KMS-11 (cell line): ENCODE measurements around the gene ELP5.

ENCODE experiments used
- H2AFZ ChIP-seq: fragments of 200-600 bp; sonication (generic); 2 replicates; pipeline ENCODE4 v1.6.1; 2016; ENCODE audit warnings: antibody characterized with exemption, mixed run types, low read depth
- H3K27ac ChIP-seq: fragments of 200-600 bp; sonication (generic); 2 replicates; pipeline ENCODE4 v1.6.1; 2016; ENCODE audit warnings: mild to moderate bottlenecking, mixed run types
- H3K27me3 ChIP-seq: fragments of 200-600 bp; sonication (generic); 2 replicates; pipeline ENCODE4 v1.6.1; 2017; ENCODE audit warnings: mild to moderate bottlenecking, low read depth, mixed run types, moderate library complexity; ENCODE audit not compliant: insufficient read depth
- H3K36me3 ChIP-seq: fragments of 200-600 bp; sonication (generic); 2 replicates; pipeline ENCODE4 v1.6.1; 2017; ENCODE audit warnings: mild to moderate bottlenecking, mixed run types; ENCODE audit not compliant: insufficient read depth
- H3K4me1 ChIP-seq: fragments of 200-600 bp; sonication (generic); 2 replicates; pipeline ENCODE4 v1.6.1; 2016; ENCODE audit warnings: mild to moderate bottlenecking, low read depth, mixed run types; ENCODE audit not compliant: poor library complexity, severe bottlenecking
- H3K4me2 ChIP-seq: fragments of 200-600 bp; sonication (generic); 2 replicates; pipeline ENCODE4 v1.7.0; 2016; ENCODE audit warnings: mild to moderate bottlenecking, mixed run types
- H3K4me3 ChIP-seq: fragments of 200-600 bp; sonication (generic); IDR thresholded peaks from 2 replicates; pipeline ENCODE4 v1.6.1; 2017; ENCODE audit warnings: low read depth, low read length, mixed read lengths; ENCODE audit not compliant: insufficient read depth
- H3K79me2 ChIP-seq: fragments of 200-600 bp; sonication (generic); 2 replicates; pipeline ENCODE4 v1.6.1; 2016; ENCODE audit warnings: low read depth, mixed run types; ENCODE audit not compliant: insufficient read depth
- H3K9ac ChIP-seq: fragments of 200-600 bp; sonication (generic); 2 replicates; pipeline ENCODE4 v1.6.1; 2016; ENCODE audit warnings: mild to moderate bottlenecking, mixed run types
- H4K20me1 ChIP-seq: fragments of 200-600 bp; sonication (generic); 2 replicates; pipeline ENCODE4 v1.6.1; 2016; ENCODE audit warnings: mild to moderate bottlenecking, mixed run types; ENCODE audit not compliant: insufficient read depth
- TF ChIP-seq, protein P1 (sequence below): fragments of 200-600 bp; sonication (generic); conservative IDR thresholded peaks from 2 replicates; pipeline ENCODE4 v1.6.1; 2017; ENCODE audit warnings: low read depth, mild to moderate bottlenecking, antibody characterized with exemption, low read length, moderate library complexity, mixed read lengths

Gene ELP5

DNA sequence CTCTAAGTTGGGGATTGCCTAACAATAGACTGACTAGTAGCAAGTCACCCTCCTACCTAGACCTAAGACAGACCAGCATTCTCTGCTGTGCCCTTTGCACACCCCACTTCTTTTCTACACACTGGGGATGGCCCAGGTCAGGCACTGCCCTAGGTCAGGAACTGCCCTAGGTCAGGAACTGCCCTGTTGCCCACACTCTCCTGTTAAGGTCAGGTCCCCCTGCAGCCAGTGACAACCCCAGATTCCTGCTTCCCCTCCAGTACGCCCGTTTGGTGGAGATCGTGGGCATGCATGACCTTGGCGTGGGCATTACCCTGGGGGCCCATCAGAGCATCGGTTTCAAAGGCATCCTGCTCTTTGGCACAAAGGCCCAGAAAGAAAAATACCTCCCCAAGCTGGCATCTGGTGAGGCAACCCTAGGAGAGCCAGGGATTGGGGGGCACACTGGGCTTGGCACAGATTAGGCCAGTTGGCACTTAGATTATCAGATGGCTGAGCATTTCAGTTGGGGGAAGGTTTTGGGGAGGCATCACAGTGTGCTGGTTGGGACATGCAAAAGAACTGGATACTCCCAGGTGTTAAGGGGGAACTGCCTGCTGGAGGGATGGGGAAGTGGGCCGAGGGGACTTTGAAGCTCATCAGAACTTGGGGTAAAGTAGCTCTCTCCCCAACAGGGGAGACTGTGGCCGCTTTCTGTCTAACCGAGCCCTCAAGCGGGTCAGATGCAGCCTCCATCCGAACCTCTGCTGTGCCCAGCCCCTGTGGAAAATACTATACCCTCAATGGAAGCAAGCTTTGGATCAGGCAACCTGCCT, 30.5 kb upstream of the ELP5 start:
- Histone ChIP-seq H3K36me3 (no peaks in the 10 kb centered on the region), H3K4me2 (no peak overlapping the region), H3K27ac (no peak overlapping the region), H3K4me1 (no peaks in the 10 kb centered on the region), H2AFZ (no peak overlapping the region), H3K27me3 (no peaks in the 10 kb centered on the region), H3K4me3 (no peak overlapping the region), H3K9ac (no peak overlapping the region), H3K79me2 (no peaks in the 10 kb centered on the region), H4K20me1 (no peaks in the 10 kb centered on the region)
- TF ChIP-seq, protein P1, sequence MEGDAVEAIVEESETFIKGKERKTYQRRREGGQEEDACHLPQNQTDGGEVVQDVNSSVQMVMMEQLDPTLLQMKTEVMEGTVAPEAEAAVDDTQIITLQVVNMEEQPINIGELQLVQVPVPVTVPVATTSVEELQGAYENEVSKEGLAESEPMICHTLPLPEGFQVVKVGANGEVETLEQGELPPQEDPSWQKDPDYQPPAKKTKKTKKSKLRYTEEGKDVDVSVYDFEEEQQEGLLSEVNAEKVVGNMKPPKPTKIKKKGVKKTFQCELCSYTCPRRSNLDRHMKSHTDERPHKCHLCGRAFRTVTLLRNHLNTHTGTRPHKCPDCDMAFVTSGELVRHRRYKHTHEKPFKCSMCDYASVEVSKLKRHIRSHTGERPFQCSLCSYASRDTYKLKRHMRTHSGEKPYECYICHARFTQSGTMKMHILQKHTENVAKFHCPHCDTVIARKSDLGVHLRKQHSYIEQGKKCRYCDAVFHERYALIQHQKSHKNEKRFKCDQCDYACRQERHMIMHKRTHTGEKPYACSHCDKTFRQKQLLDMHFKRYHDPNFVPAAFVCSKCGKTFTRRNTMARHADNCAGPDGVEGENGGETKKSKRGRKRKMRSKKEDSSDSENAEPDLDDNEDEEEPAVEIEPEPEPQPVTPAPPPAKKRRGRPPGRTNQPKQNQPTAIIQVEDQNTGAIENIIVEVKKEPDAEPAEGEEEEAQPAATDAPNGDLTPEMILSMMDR, result no peak

DNA sequence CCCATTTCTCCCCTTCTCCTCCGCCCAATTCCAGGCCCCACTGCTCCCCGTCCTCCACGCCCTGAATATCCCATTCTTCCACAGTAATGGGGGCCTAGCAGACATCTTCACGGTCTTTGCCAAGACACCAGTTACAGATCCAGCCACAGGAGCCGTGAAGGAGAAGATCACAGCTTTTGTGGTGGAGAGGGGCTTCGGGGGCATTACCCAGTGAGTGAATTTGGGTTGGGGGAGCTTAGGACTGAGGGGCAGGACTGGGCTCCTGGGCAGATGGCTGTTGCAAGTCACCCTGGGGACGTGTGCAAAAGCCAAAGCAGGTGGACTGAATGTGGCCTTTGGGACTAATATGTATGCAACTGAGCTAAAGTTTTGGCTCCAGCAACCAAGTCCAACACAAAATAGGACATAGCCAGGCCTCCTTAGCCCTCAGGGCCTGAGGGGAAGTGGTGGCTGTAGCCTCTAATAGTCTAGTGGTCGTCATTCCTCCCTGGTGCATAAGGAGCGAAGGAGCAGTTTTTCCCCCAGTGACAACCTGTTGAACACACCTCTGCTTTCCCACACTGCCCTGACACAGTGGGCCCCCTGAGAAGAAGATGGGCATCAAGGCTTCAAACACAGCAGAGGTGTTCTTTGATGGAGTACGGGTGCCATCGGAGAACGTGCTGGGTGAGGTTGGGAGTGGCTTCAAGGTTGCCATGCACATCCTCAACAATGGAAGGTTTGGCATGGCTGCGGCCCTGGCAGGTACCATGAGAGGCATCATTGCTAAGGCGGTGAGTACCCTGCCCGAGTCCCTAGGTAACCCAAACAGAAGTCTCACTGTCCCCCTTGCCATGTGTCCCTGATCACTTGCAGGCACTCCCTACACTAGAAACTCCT, 29.7 kb upstream of the ELP5 start:
- H3K4me1 ChIP-seq, result no peaks in the 10 kb centered on the region
- no peak overlapping the region for H3K27ac ChIP-seq
- H3K4me3 ChIP-seq, result no peak overlapping the region
- no peaks in the 10 kb centered on the region for H3K27me3 ChIP-seq
- no peaks in the 10 kb centered on the region for H4K20me1 ChIP-seq
- no peaks in the 10 kb centered on the region for H3K36me3 ChIP-seq
- H3K9ac ChIP-seq, result no peak overlapping the region
- no peaks in the 10 kb centered on the region for H3K79me2 ChIP-seq
- H2AFZ ChIP-seq, result no peak overlapping the region
- no peak overlapping the region for H3K4me2 ChIP-seq
- TF ChIP-seq, protein P1, result no peak

DNA sequence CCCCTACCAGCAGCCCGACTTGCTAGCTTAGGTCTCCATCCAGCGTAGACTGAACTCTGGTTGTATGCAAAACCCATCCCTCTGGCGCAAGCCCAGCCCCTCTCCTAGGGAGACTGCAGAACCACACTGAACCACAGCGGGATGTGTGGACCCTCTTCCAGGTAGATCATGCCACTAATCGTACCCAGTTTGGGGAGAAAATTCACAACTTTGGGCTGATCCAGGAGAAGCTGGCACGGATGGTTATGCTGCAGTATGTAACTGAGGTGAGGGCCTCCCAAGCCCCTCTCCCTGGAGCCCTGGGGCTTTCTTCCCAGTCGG, 29.1 kb upstream of the ELP5 start:
- Histone ChIP-seq H3K4me3 (no peak overlapping the region), H3K27me3 (no peaks in the 10 kb centered on the region), H3K79me2 (no peaks in the 10 kb centered on the region), H4K20me1 (no peaks in the 10 kb centered on the region), H3K36me3 (no peaks in the 10 kb centered on the region), H3K4me1 (no peaks in the 10 kb centered on the region), H3K4me2 (no peak overlapping the region), H3K27ac (no peak overlapping the region), H3K9ac (no peak overlapping the region), H2AFZ (no peak overlapping the region)
- TF ChIP-seq, protein P1, result no peak

DNA sequence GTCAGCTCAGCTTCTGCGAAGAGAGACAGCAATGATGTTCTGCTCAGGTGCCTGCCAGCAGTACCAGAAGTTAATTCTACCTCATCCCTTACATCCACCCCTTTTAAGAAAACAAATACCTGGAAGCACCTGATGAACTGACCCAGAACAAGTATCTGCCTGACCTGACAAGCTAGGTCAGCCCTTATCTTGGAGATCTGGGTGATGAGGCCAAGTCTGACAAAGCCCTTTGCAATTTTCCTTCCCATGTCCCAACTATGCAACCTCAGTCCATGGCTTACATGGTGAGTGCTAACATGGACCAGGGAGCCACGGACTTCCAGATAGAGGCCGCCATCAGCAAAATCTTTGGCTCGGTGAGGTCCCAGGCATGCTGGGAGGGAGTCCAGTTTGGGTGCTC, 28.6 kb upstream of the ELP5 start:
- H3K79me2 ChIP-seq, result no peaks in the 10 kb centered on the region
- H3K9ac ChIP-seq, result no peak overlapping the region
- no peaks in the 10 kb centered on the region for H3K4me1 ChIP-seq
- TF ChIP-seq, protein P1, result no peak
- no peak overlapping the region for H3K27ac ChIP-seq
- no peaks in the 10 kb centered on the region for H3K27me3 ChIP-seq
- no peak overlapping the region for H2AFZ ChIP-seq
- no peak overlapping the region for H3K4me2 ChIP-seq
- H4K20me1 ChIP-seq, result no peaks in the 10 kb centered on the region
- no peaks in the 10 kb centered on the region for H3K36me3 ChIP-seq
- H3K4me3 ChIP-seq, result no peak overlapping the region
